IMR-90 (cell line): ENCODE measurements around the gene CD9. TPM values are rescaled to one million over a fixed set of nuclear protein-coding genes. Genes with fewer than 3 reads are reported as not detected.

ENCODE experiments used
- ATAC-seq: fragments of 200-7000 bp; cut with Tn5 transposase; 2 replicates; pipeline ENCODE4 v1.9.1; 2020; ENCODE audit warnings: low read depth, mild to moderate bottlenecking, moderate library complexity
- BruUV-seq: library from RNA; stranded (reverse); fragments of 400-500 nt; replicated peaks from 2 replicates; lab custom pipeline; 2021; lab: Mats Ljungman, UMichigan
- CTCF ChIA-PET: fragments of 300-600 bp; formaldehyde crosslinking; extraction: SDS; loops from one replicate; lab custom pipeline; 2021; ENCODE audit warnings: antibody characterized with exemption; lab: Yijun Ruan, JAX
- POLR2A ChIA-PET: fragments of 300-600 bp; sonication (Branson Sonifier 250); formaldehyde crosslinking; loops from one replicate; lab custom pipeline; 2022; ENCODE audit warnings: antibody characterized with exemption; ENCODE audit not compliant: unreplicated experiment; lab: Charles Lee
- DNase-seq: peaks from one replicate; pipeline ENCODE4 v3.0.0; 2013
- H2AFZ ChIP-seq: replicated peaks from 2 replicates; pipeline ENCODE3; 2013; ENCODE audit warnings: low read length, mild to moderate bottlenecking; ENCODE audit not compliant: poor library complexity
- H2AK5ac ChIP-seq: 2 replicates; pipeline ENCODE4 v1.6.1; 2013; ENCODE audit warnings: low read depth, low read length, inconsistent platforms
- H2AK9ac ChIP-seq: replicated peaks from 2 replicates; pipeline ENCODE3; 2013; ENCODE audit warnings: mild to moderate bottlenecking, low read depth, low read length, moderate library complexity; ENCODE audit not compliant: poor library complexity
- H2BK120ac ChIP-seq: 2 replicates; pipeline ENCODE4 v1.6.1; 2013; ENCODE audit warnings: low read depth, low read length, inconsistent platforms
- H2BK15ac ChIP-seq: 3 replicates; pipeline ENCODE4 v1.6.1; 2013; ENCODE audit warnings: low read depth, low read length, inconsistent platforms
- H2BK20ac ChIP-seq: 2 replicates; pipeline ENCODE4 v1.6.1; 2013; ENCODE audit warnings: low read depth, mild to moderate bottlenecking, inconsistent platforms, low read length, moderate library complexity
- H2BK5ac ChIP-seq: 2 replicates; pipeline ENCODE4 v1.6.1; 2013; ENCODE audit warnings: mild to moderate bottlenecking, low read depth, low read length, inconsistent platforms; ENCODE audit not compliant: poor library complexity, severe bottlenecking
- H3K14ac ChIP-seq: replicated peaks from 2 replicates; pipeline ENCODE4 v1.6.1; 2013; ENCODE audit warnings: low read depth, low read length, inconsistent platforms
- H3K18ac ChIP-seq: 2 replicates; pipeline ENCODE4 v1.6.1; 2013; ENCODE audit warnings: low read depth, low read length, control low read depth
- H3K23ac ChIP-seq: 2 replicates; pipeline ENCODE4 v1.6.1; 2013; ENCODE audit warnings: low read depth, low read length, inconsistent platforms
- H3K27ac ChIP-seq: 2 replicates; pipeline ENCODE4 v1.5.1; 2013; ENCODE audit warnings: mild to moderate bottlenecking, control low read depth, low read length; ENCODE audit not compliant: insufficient read depth
- H3K27me3 ChIP-seq: 2 replicates; pipeline ENCODE4 v1.6.1; 2013; ENCODE audit warnings: low read length; ENCODE audit not compliant: control insufficient read depth, insufficient read depth
- H3K36me3 ChIP-seq: 2 replicates; pipeline ENCODE4 v1.6.1; 2013; ENCODE audit warnings: low read length, mixed read lengths; ENCODE audit not compliant: control insufficient read depth, insufficient read depth
- H3K4ac ChIP-seq: 2 replicates; pipeline ENCODE4 v1.6.1; 2013; ENCODE audit warnings: low read depth, low read length, inconsistent platforms
- H3K4me1 ChIP-seq: 2 replicates; pipeline ENCODE4 v1.6.1; 2013; ENCODE audit warnings: low read length, mixed read lengths; ENCODE audit not compliant: control insufficient read depth, insufficient read depth
- H3K4me2 ChIP-seq: 2 replicates; pipeline ENCODE4 v1.6.1; 2013; ENCODE audit warnings: low read depth, mild to moderate bottlenecking, control low read depth, low read length, moderate library complexity
- H3K4me3 ChIP-seq: 2 replicates; pipeline ENCODE4 v1.5.1; 2013; ENCODE audit warnings: low read depth, mild to moderate bottlenecking, control low read depth, low read length, moderate library complexity; ENCODE audit not compliant: insufficient read depth
- H3K56ac ChIP-seq: 2 replicates; pipeline ENCODE4 v1.6.1; 2013; ENCODE audit warnings: low read length, inconsistent platforms; ENCODE audit not compliant: insufficient read depth; ENCODE audit errors: extremely low read depth
- H3K79me1 ChIP-seq, 2 experiments: 2 replicates each; pipeline ENCODE4 v1.6.1; 2013; ENCODE audit warnings: low read length in 2 of 2, inconsistent platforms in 1 of 2, low read depth in 1 of 2
- H3K9ac ChIP-seq: 2 replicates; pipeline ENCODE4 v1.6.1; 2013; ENCODE audit warnings: low read depth, low read length, control low read depth
- H3K9me1 ChIP-seq: 2 replicates; pipeline ENCODE4 v1.6.1; 2013; ENCODE audit warnings: low read length, inconsistent platforms; ENCODE audit not compliant: insufficient read depth
- H3K9me3 ChIP-seq: 2 replicates; pipeline ENCODE4 v1.6.1; 2013; ENCODE audit warnings: low read length; ENCODE audit not compliant: control insufficient read depth, insufficient read depth
- H4K20me1 ChIP-seq: 2 replicates; pipeline ENCODE4 v1.6.1; 2013; ENCODE audit warnings: low read length, inconsistent platforms; ENCODE audit not compliant: insufficient read depth
- H4K5ac ChIP-seq: 2 replicates; pipeline ENCODE4 v1.6.1; 2013; ENCODE audit warnings: mild to moderate bottlenecking, low read depth, low read length, control low read depth
- H4K8ac ChIP-seq, 2 experiments: 2 replicates each; pipeline ENCODE4 v1.6.1; 2013; ENCODE audit warnings: low read depth in 2 of 2, low read length in 2 of 2, control low read depth in 1 of 2, inconsistent platforms in 1 of 2
- H4K91ac ChIP-seq: 2 replicates; pipeline ENCODE4 v1.6.1; 2013; ENCODE audit warnings: low read depth, low read length, inconsistent platforms; ENCODE audit not compliant: insufficient read depth
- MAZ ChIP-seq: IDR thresholded peaks from 2 replicates; pipeline ENCODE4 v1.6.1; 2012; ENCODE audit warnings: low read depth, mild to moderate bottlenecking, low read length, improper control_type of control experiment, moderate library complexity, borderline replicate concordance
- POLR2A ChIP-seq: IDR thresholded peaks from 2 replicates; pipeline ENCODE4 v1.6.1; 2012; ENCODE audit warnings: mild to moderate bottlenecking, low read depth, low read length
- WGBS, 2 experiments: methylation state at CpG; one replicate each; pipeline versions ENCODE4 v1.1.5 to v1.1.7; 2013; ENCODE audit warnings: missing lambda C conversion rate in 2 of 2; ENCODE audit not compliant: insufficient read length in 1 of 2; ENCODE audit errors: extremely low coverage in 2 of 2; 5-methylcytosine and 5-hydroxymethylcytosine counted together
- dilution Hi-C: fragments of 300-500 bp; cut with HindIII; formaldehyde crosslinking; loops from one replicate; pipeline ENCODE4 v1.14.3; 2018; ENCODE audit warnings: low sequenced_read_pairs; ENCODE audit not compliant: unreplicated experiment
- in situ Hi-C: fragments of 300-500 bp; cut with MboI; formaldehyde crosslinking; loops from 3 replicates; pipeline ENCODE4 v1.14.3; 2019; ENCODE audit warnings: low sequenced_read_pairs, inconsistent platforms, mixed read lengths
- intact Hi-C: fragments of 100-400 bp; cut with micrococcal nuclease; formaldehyde crosslinking; loops from 2 replicates; pipeline ENCODE4 v1.10.0; 2022
- polyA plus RNA-seq, 3 experiments: library from polyadenylated mRNA; depleted of rRNA; stranded (reverse); fragments of >200 nt; gene quantifications; 2 replicates each; pipeline ENCODE4 v1.2.3, GENCODE V29; 2012; ENCODE audit warnings: low replicate concordance in 1 of 3
- total RNA-seq: library from RNA; depleted of rRNA; stranded (reverse); fragments of >200 nt; gene quantifications from 2 replicates; pipeline ENCODE4 v1.2.3, GENCODE V29; 2012

Gene CD9
- total and polyA plus RNA-seq, 2 of the 4 experiments (the other 2 are of a cell fraction), result 48.8 to 70.9 TPM

DNA sequence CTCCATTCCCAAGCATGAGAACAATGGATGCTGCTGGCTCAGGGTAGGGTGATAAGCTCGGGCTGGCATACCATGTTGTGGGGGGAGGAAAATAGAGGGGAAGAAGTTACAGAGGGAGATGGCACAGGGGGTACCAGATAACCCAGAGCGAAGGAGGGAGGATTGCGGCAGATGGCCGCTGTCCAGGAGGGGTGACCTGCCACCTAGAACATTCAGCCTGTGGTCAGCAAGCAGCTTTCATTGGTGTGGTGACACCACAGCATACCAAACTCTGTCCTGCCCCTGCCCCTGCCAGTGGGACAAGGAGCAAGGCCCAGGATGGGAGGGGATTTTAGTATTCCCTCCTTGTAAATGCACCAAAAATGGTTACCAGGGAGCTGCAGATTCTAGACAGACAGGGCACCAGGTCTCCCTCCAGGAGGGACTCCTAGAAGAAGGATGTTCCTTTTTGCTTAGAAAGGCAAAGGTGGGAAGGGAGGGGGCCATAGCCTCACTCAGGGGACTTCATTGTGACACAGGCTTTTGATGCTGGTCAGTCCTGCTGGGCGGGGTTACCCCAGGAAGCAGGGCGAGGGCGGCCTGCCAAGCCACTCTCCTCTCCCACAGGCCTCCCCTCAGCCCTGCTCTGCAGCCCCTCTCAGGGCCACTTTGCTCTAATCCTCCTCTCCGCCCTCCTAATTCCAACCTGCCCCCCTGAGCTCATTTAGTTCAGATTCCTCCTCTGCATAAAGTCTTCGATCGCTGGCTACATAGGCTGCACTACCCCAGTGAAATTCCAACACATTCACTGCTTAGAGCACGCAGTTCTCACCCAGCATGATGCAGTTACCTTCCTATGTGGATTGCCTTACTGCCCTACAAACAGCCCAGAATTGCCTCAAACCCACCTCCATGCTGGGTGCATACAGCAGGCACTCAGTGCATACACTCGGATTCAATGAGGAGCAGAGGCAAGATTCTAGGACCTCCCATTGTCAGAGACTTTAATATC lies 74.3 kb downstream of the CD9 start:
- no peak for ATAC-seq
- in situ Hi-C loops, result loop anchor here (5.0 to 25.0 kb wide), 3 partner anchors 67 to 812 kb away; no protein-coding TSS in a partner anchor
- no peak overlapping the region for H3K23ac ChIP-seq

More for the DNA sequence above, 74.3 kb downstream of the CD9 start:
- DNase-seq, result no peak
- Histone ChIP-seq H3K27ac (no peak overlapping the region), H3K9me3 (no peaks in the 10 kb centered on the region), H2BK120ac (no peak overlapping the region), H3K9me1 (peaks cover 9% of the 10 kb centered on the region), H3K4ac (no peak overlapping the region), H3K27me3 (no peaks in the 10 kb centered on the region), H3K56ac (no peak overlapping the region), H3K79me1 (no peaks in the 10 kb centered on the region; a peak in 1 of 4 replicates), H4K91ac (no peak overlapping the region), H2AFZ (no peak overlapping the region), H2BK20ac (no peak overlapping the region), H3K18ac (no peak overlapping the region), H2BK5ac (no peak overlapping the region), H3K9ac (no peak overlapping the region), H3K4me2 (no peak overlapping the region), H3K36me3 (no peaks in the 10 kb centered on the region), H4K5ac (no peak overlapping the region), H3K4me3 (no peak overlapping the region), H4K20me1 (no peaks in the 10 kb centered on the region), H2BK15ac (no peak overlapping the region), H2AK5ac (peak overlapping the region; percentile 75; the same call in 1 of the 2 replicates), H2AK9ac (peak overlapping the region; percentile 37), H4K8ac (no peak overlapping the region), H3K4me1 (peaks cover 16% of the 10 kb centered on the region), H3K14ac (no peak overlapping the region)
- TF ChIP-seq POLR2A (no peak), MAZ (no peak)
- CTCF ChIA-PET, result interaction anchor here (1.6 kb wide), 1 partner anchor 77 kb away, joined by 5 read pairs; no protein-coding TSS in a partner anchor
- intact Hi-C loops (no loop called here), dilution Hi-C loops (no loop called here)
- BruUV-seq, result no TSS peak
- POLR2A ChIA-PET, result no interaction called here
- 71% methylated on average over 7 of the region's 12 CpGs; no CpG with 5 or more reads in 1 of the 2 experiments for whole genome bisulfite sequencing, 2 experiments
